ENCODE results near the gene PALD1.

PALD1 gene

GRCh38 chr10:70478191-70479164 lies at the start of gene PALD1:
PALD1 (plus strand) TSS chr10:70478767; CDS start chr10:70525952, 47,185 bp downstream.
- peak; percentile 93 for DNase-seq

GRCh38 chr10:70430493-70431445 lies 47.8 kb upstream of the PALD1 start:
- peak; percentile 57 for DNase-seq

GRCh38 chr10:70432101-70432500 lies 46.5 kb upstream of the PALD1 start:
- DNase-seq, result peak; percentile 45

GRCh38 chr10:70432561-70433263 lies 45.9 kb upstream of the PALD1 start:
- DNase-seq, result no peak

- no peak for DNase-seq
These were observed 44.8 kb upstream of the PALD1 start for GRCh38 chr10:70433581-70434280.

GRCh38 chr10:70435241-70436085 lies 43.1 kb upstream of the PALD1 start:
- DNase-seq, result no peak

- no peak for DNase-seq
These were observed 40.8 kb upstream of the PALD1 start for GRCh38 chr10:70437721-70438120.

- no peak for DNase-seq
These were observed 38.0 kb upstream of the PALD1 start for GRCh38 chr10:70440296-70441160.

- DNase-seq, result no peak
These were observed 37.2 kb upstream of the PALD1 start, which contains the start of gene NODAL for GRCh38 chr10:70441161-70441894. NODAL (minus strand) TSS chr10:70441681; CDS start chr10:70441667, 14 bp downstream.

- DNase-seq, result no peak
These were observed 36.7 kb upstream of the PALD1 start for GRCh38 chr10:70441895-70442309.

GRCh38 chr10:70442332-70442988 lies 36.1 kb upstream of the PALD1 start:
- no peak for DNase-seq

- DNase-seq, result no peak
These were observed 33.8 kb upstream of the PALD1 start for GRCh38 chr10:70444744-70445143.

- peak; percentile 68 for DNase-seq
These were observed 32.6 kb upstream of the PALD1 start for GRCh38 chr10:70445718-70446657.

GRCh38 chr10:70448236-70448635 lies 30.3 kb upstream of the PALD1 start:
- no peak for DNase-seq

GRCh38 chr10:70455213-70455630 lies 23.3 kb upstream of the PALD1 start:
- DNase-seq, result no peak

GRCh38 chr10:70456164-70456563 lies 22.4 kb upstream of the PALD1 start:
- DNase-seq, result no peak

- DNase-seq, result no peak
These were observed 20.7 kb upstream of the PALD1 start for GRCh38 chr10:70457759-70458305.
